OCI-LY3 (cell line): ENCODE measurements around the gene DGLUCY.

ENCODE experiments used
- H2AFZ ChIP-seq: fragments of 200-600, 300-600 bp; shearing (Covaris generic); 2 replicates; pipeline ENCODE4 v1.6.0; 2014; ENCODE audit warnings: antibody characterized with exemption, low read depth, low read length
- H3K27ac ChIP-seq: fragments of 200-600, 300-600 bp; sonication (generic); 2 replicates; pipeline ENCODE4 v1.5.1; 2014; ENCODE audit warnings: mild to moderate bottlenecking, low read length, moderate library complexity, mixed read lengths
- H3K27me3 ChIP-seq: fragments of 200-600, 300-600 bp; sonication (generic); 2 replicates; pipeline ENCODE4 v1.6.1; 2014; ENCODE audit warnings: low read depth, low read length, mixed read lengths
- H3K36me3 ChIP-seq: fragments of 200-600, 300-600 bp; sonication (generic); replicated peaks from 2 replicates; pipeline ENCODE3; 2014; ENCODE audit warnings: low read depth, low read length, mixed read lengths
- H3K4me1 ChIP-seq: fragments of 300-600, 200-600 bp; sonication (generic); 2 replicates; pipeline ENCODE4 v1.6.1; 2014; ENCODE audit warnings: low read length, mixed read lengths
- H3K4me2 ChIP-seq: fragments of 200-600, 300-600 bp; sonication (generic); 2 replicates; pipeline ENCODE4 v1.6.1; 2014; ENCODE audit warnings: low read length, mixed read lengths
- H3K4me3 ChIP-seq: fragments of 300-600, 200-600 bp; sonication (generic); 2 replicates; pipeline ENCODE4 v1.5.1; 2014; ENCODE audit warnings: antibody characterized with exemption, mild to moderate bottlenecking, low read length, moderate library complexity
- H3K79me2 ChIP-seq: fragments of 300-600, 200-600 bp; shearing (Covaris generic); 2 replicates; pipeline ENCODE4 v1.6.1; 2014; ENCODE audit warnings: mild to moderate bottlenecking, low read length, mixed read lengths
- H3K9ac ChIP-seq: fragments of 300-600, 200-600 bp; shearing (Covaris generic); 2 replicates; pipeline ENCODE4 v1.6.0; 2014; ENCODE audit warnings: mild to moderate bottlenecking, low read length, moderate library complexity
- H3K9me3 ChIP-seq: fragments of 200-600, 300-600 bp; shearing (Covaris generic); 2 replicates; pipeline ENCODE4 v1.6.1; 2014; ENCODE audit warnings: low read length, mixed read lengths; ENCODE audit not compliant: insufficient read depth
- H4K20me1 ChIP-seq: fragments of 200-600, 300-600 bp; sonication (generic); 2 replicates; pipeline ENCODE4 v1.6.1; 2016; ENCODE audit warnings: low read length, mixed read lengths; ENCODE audit not compliant: insufficient read depth
- EZH2phosphoT487 ChIP-seq: fragments of 200-600 bp; shearing (Covaris generic); IDR thresholded peaks from 2 replicates; pipeline ENCODE4 v1.6.1; 2018; ENCODE audit warnings: antibody characterized with exemption, mixed run types, low read depth
- TF ChIP-seq, protein P1 (sequence below): fragments of 200-600, 300-600 bp; sonication (generic); IDR thresholded peaks from 2 replicates; pipeline ENCODE4 v1.5.1; 2014; ENCODE audit warnings: antibody characterized with exemption, low read length, low read depth

The DGLUCY gene

DNA sequence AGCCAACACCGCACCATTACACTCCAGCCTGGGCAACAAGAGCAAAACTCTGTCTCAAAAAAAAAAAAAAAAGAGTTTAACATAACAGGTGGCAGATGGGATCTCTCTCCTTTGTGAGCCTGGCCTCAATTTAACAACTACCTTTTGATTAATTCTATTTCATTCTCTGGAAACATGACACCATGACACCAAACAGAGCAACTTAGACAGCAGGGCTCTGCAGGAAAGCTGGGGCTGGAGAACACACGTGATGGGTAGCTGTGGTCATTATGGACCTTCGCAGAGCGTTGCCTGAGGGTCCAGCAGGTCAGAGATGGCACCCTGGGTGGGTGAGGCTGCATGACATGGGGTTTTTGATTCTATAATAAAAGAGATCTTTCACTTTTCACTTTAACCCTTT lies 1.7 kb upstream of the DGLUCY start:
- Histone ChIP-seq H3K4me1 (peaks cover 20% of the 10 kb centered on the region), H3K27me3 (no peaks in the 10 kb centered on the region), H3K4me3 (no peak overlapping the region), H3K9me3 (no peaks in the 10 kb centered on the region), H3K79me2 (peaks cover 33% of the 10 kb centered on the region), H3K27ac (no peak overlapping the region), H3K4me2 (no peak overlapping the region), H4K20me1 (no peaks in the 10 kb centered on the region), H2AFZ (no peak overlapping the region), H3K36me3 (peaks cover 11% of the 10 kb centered on the region), H3K9ac (no peak overlapping the region)
- TF ChIP-seq EZH2phosphoT487 = no peak
- TF ChIP-seq, protein P1, sequence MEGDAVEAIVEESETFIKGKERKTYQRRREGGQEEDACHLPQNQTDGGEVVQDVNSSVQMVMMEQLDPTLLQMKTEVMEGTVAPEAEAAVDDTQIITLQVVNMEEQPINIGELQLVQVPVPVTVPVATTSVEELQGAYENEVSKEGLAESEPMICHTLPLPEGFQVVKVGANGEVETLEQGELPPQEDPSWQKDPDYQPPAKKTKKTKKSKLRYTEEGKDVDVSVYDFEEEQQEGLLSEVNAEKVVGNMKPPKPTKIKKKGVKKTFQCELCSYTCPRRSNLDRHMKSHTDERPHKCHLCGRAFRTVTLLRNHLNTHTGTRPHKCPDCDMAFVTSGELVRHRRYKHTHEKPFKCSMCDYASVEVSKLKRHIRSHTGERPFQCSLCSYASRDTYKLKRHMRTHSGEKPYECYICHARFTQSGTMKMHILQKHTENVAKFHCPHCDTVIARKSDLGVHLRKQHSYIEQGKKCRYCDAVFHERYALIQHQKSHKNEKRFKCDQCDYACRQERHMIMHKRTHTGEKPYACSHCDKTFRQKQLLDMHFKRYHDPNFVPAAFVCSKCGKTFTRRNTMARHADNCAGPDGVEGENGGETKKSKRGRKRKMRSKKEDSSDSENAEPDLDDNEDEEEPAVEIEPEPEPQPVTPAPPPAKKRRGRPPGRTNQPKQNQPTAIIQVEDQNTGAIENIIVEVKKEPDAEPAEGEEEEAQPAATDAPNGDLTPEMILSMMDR = no peak

DNA sequence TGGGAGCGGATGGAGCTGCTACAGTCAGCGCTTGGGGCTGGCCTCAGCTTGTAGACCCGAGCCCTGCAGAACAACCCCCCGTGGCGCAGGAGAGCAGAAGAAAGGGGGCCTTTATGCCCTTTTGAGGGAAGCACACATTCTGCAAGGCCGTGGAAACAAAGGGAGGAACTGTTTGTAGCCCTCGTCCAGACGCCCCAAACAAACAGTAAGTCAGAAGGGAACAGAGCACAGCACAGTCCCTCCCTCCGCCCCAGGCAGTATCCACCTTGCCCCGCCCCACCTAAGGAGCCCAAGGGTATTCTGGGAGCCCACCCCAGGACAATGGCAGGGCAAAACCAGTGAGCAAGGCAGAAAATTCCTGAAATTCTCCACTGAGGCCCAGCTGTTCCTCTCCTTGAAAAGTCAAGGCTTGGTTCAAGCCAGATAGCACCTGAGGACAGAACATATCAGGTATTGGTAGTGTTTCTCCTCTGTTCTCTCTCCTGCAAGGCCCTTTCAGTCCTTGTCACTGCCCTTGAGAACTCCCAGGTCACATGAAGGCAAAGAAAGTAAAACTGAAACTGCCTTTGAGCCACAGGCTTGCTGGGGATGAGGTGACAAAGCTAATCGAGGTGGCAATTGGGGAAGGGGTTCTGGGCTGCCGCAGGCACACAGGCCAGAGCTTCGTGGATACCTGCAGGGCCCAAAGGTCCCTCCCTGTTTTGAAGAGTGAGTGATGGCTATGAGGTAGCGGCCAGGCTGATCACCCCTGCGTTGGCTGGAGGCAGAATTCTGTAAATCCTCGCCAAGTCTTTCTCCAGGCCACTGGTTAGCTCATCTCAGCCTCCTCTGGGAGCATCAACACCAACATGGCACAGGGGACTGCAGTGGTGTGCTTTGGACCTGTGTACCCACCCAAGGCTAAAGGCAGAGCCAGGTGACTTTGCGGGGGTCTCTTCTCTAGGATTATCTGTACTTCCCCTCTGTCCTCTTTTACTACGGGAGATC lies 499 bp downstream of the DGLUCY start:
- H3K4me2 ChIP-seq = peak overlapping the region; percentile 98
- H3K4me1 ChIP-seq = peaks cover 20% of the 10 kb centered on the region
- no peaks in the 10 kb centered on the region for H3K9me3 ChIP-seq
- TF ChIP-seq EZH2phosphoT487 = no peak
- TF ChIP-seq, protein P1 = no peak
- peak overlapping the region; percentile 96 for H3K9ac ChIP-seq
- H4K20me1 ChIP-seq = peaks cover 2% of the 10 kb centered on the region; the same call in 1 of the 2 replicates
- peak overlapping the region; percentile 92 for H3K4me3 ChIP-seq
- peaks cover 26% of the 10 kb centered on the region for H3K36me3 ChIP-seq
- H3K79me2 ChIP-seq = peaks cover 51% of the 10 kb centered on the region
- H2AFZ ChIP-seq = peak overlapping the region; percentile 95
- H3K27me3 ChIP-seq = no peaks in the 10 kb centered on the region
- peak overlapping the region; percentile 90 for H3K27ac ChIP-seq

DNA sequence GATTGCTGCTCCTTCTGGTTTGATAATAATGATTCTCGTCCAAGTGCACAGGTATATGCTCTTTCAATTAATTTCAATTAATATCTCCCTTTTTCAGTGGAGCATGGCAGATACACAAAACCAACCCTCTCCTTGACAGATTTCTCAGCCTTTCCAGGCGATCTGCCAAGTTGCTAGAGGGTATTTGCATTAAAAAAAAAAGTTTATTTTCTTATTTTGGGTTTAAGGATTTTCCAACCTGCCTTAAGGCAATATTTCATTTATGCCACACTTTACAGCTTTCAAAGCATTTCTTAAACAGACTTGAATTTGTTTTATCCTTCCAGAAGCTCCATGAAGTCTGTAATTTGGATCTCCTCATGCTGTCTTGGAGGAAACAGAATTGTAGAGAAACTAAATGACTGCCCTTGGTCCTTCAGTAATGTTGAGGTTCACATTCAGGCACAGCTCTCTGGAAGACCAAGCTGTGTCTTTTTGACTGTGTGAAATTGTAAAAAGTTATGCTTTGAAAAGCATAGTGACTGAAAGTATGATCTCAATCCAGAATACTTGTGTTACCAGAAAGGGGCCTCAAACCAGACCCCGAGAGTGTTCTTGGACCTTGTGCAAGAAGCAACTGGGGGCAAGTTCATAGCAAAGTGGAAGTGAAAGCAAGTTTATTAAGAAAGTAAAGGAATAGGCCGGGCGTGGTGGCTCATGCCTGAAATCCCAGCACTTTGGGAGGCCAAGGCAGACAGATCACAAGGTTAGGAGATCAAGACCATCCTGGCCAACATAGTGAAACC lies 2.3 kb downstream of the DGLUCY start:
- H3K79me2 ChIP-seq = peaks cover 68% of the 10 kb centered on the region
- peaks cover 28% of the 10 kb centered on the region for H3K36me3 ChIP-seq
- H4K20me1 ChIP-seq = peaks cover 9% of the 10 kb centered on the region
- peak overlapping the region; percentile 90; the same call in 1 of the 2 replicates for H3K27ac ChIP-seq
- peak overlapping the region; percentile 98 for H3K4me2 ChIP-seq
- TF ChIP-seq, protein P1 = no peak
- TF ChIP-seq EZH2phosphoT487 = no peak
- no peaks in the 10 kb centered on the region for H3K9me3 ChIP-seq
- no peak overlapping the region for H2AFZ ChIP-seq
- peak overlapping the region; percentile 96; the same call in 1 of the 2 replicates for H3K9ac ChIP-seq
- H3K27me3 ChIP-seq = no peaks in the 10 kb centered on the region
- H3K4me3 ChIP-seq = peak overlapping the region; percentile 92
- peaks cover 20% of the 10 kb centered on the region for H3K4me1 ChIP-seq
